Suprapubic skin (tissue), 4 donors: ENCODE measurements around the gene BCL2L1. TPM values are rescaled to one million over a fixed set of nuclear protein-coding genes. Genes with fewer than 3 reads are reported as not detected.

Source experiments
- DNase-seq, 2 donors: peaks; one replicate each; pipeline ENCODE4 v3.0.0-alpha.2; 2019; ENCODE audit warnings: low spot score in 2 of 2
- H3K27ac ChIP-seq: fragments of 200-600 bp; sonication (generic); one replicate; pipeline ENCODE4 v1.5.1; 2019
- H3K27me3 ChIP-seq: fragments of 200-600 bp; sonication (generic); one replicate; pipeline ENCODE4 v1.5.1; 2019
- H3K36me3 ChIP-seq: fragments of 200-600 bp; sonication (generic); one replicate; pipeline ENCODE4 v1.5.1; 2019
- H3K4me1 ChIP-seq: fragments of 200-600 bp; sonication (generic); one replicate; pipeline ENCODE4 v1.5.1; 2019
- H3K4me3 ChIP-seq: fragments of 200-600 bp; sonication (generic); one replicate; pipeline ENCODE4 v1.5.1; 2019; ENCODE audit warnings: mild to moderate bottlenecking
- H3K9me3 ChIP-seq: fragments of 200-600 bp; sonication (generic); one replicate; pipeline ENCODE4 v1.5.1; 2019
- EP300 ChIP-seq: sonication (generic); formaldehyde crosslinking; IDR thresholded peaks from one replicate; pipeline ENCODE4 v1.6.1; 2017; ENCODE audit warnings: antibody characterized with exemption
- POLR2A ChIP-seq, 2 donors: fragments of 450-650 bp; IDR thresholded peaks; one replicate each; pipeline ENCODE4 v1.6.1; 2017; ENCODE audit warnings: antibody characterized with exemption in 2 of 2, mild to moderate bottlenecking in 2 of 2, moderate library complexity in 2 of 2
- POLR2AphosphoS5 ChIP-seq, 3 donors: sonication (generic); formaldehyde crosslinking; IDR thresholded peaks; one replicate each; pipeline ENCODE4 v1.6.1; 2017; ENCODE audit warnings: antibody characterized with exemption in 3 of 3
- WGBS: methylation state at CpG from one replicate; pipeline ENCODE4 v1.1.5; 2018; 5-methylcytosine and 5-hydroxymethylcytosine counted together
- total RNA-seq, 4 donors: library from RNA; depleted of rRNA; stranded (reverse); fragments of >200 nt; gene quantifications; one replicate each; pipeline ENCODE4 v1.1.0, GENCODE V29; 2016
- TF ChIP-seq, protein P1 (sequence below), 2 donors: fragments of 200-600 bp in 1 of 2; fragments of 450-650 bp in 1 of 2; sonication (generic) in 1 of 2; IDR thresholded peaks; one replicate each; pipeline ENCODE4 v1.5.1; 2016 to 2019; ENCODE audit warnings: antibody characterized with exemption in 2 of 2, mild to moderate bottlenecking in 1 of 2, moderate library complexity in 1 of 2

The BCL2L1 gene
- total RNA-seq, 4 donors from 2014 or later, result 104 to 120 (median 107) TPM

DNA sequence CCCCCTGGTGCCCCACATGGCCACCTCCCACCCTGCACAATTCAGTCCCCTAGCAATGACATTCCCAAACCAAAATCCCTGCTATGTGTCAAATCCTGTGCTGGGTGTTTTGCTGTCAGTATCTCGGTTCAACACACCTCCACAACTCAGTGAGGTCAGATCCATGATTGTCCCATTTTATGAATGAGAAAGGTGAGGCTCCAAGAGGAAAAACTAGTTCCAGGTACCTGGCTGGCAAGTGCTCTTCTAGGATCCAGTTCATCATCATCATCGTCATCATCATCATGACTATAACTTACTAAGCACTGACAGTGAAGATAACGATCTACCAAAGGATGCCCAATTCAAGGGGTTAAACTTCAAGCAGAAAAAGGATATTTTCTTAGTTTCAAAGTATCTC is 102.4 kb downstream of the BCL2L1 start:
- Histone ChIP-seq H3K4me3 (no peak overlapping the region), H3K9me3 (no peaks in the 10 kb centered on the region), H3K27me3 (no peaks in the 10 kb centered on the region), H3K4me1 (peaks cover 2% of the 10 kb centered on the region), H3K36me3 (no peaks in the 10 kb centered on the region), H3K27ac (no peak overlapping the region)
- TF ChIP-seq, protein P1, sequence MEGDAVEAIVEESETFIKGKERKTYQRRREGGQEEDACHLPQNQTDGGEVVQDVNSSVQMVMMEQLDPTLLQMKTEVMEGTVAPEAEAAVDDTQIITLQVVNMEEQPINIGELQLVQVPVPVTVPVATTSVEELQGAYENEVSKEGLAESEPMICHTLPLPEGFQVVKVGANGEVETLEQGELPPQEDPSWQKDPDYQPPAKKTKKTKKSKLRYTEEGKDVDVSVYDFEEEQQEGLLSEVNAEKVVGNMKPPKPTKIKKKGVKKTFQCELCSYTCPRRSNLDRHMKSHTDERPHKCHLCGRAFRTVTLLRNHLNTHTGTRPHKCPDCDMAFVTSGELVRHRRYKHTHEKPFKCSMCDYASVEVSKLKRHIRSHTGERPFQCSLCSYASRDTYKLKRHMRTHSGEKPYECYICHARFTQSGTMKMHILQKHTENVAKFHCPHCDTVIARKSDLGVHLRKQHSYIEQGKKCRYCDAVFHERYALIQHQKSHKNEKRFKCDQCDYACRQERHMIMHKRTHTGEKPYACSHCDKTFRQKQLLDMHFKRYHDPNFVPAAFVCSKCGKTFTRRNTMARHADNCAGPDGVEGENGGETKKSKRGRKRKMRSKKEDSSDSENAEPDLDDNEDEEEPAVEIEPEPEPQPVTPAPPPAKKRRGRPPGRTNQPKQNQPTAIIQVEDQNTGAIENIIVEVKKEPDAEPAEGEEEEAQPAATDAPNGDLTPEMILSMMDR (IDR thresholded peaks at IDR 0.05), result no peak
- TF ChIP-seq POLR2AphosphoS5 (IDR thresholded peaks at IDR 0.05) (no peak), POLR2A (IDR thresholded peaks at IDR 0.05) (no peak), EP300 (no peak)
- DNase-seq, result no peak
- 73% methylated on average over 3 of the region's 3 CpGs for WGBS

DNA sequence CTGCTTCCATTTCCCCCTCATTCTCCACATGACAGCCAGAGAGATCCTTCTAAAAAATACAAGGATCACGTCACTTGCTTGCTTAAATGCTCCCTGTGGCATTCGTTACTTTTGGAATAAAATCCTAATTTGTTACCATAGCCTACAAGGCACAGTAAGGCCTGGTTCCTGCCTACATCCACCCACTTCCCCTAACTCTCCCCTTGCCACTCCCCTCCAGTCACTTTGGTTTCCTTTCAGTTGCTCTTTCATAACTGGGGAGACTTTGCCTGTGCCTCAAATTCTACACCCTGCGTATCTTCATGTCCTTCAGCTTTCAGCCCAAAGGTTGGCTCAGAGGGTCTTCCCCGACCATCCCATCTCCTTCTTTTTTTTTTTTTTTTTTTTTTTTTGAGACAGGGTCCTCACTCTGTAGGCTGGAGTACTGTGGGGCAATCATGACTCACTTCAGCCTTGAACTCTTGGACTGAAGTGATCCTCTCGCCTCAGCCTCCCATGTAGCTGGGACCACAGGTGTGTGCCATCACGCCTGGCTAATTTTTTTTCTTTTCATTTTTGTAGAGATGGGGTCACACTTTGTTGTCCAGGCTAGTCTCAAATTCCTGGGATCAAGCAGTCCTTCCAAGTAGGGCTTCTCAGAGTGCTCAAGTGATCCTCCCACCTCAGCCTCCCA is 105.1 kb downstream of the BCL2L1 start:
- Histone ChIP-seq H3K4me1 (peaks cover 2% of the 10 kb centered on the region), H3K36me3 (no peaks in the 10 kb centered on the region), H3K27ac (no peak overlapping the region), H3K27me3 (no peaks in the 10 kb centered on the region), H3K9me3 (no peaks in the 10 kb centered on the region), H3K4me3 (no peak overlapping the region)
- TF ChIP-seq POLR2AphosphoS5 (IDR thresholded peaks at IDR 0.05) (no peak), POLR2A (IDR thresholded peaks at IDR 0.05) (no peak), EP300 (no peak)
- TF ChIP-seq, protein P1 (IDR thresholded peaks at IDR 0.05), result no peak
- no peak for DNase-seq
- 93% methylated on average over 6 of the region's 6 CpGs for WGBS

DNA sequence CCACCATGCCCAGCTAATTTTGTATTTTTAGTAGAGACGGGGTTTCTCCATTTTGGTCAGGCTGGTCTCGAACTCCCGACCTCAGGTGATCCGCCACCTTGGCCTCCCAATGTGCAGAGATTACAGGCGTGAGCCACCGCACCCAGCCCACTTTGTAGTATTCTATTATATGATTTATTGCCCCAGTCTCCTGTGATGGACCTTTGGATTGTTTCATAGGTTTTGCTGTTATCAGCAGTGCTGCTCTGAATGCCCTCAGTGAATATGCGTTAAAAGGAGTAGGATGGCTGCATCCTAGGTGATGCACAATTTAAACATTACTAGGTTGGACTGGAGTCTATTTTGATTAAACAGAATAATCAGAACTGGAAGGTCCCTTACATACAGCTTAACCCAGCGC is 107.3 kb downstream of the BCL2L1 start:
- no peaks in the 10 kb centered on the region for H3K27me3 ChIP-seq

More for the DNA sequence above, 107.3 kb downstream of the BCL2L1 start:
- 93% methylated on average over 8 of the region's 8 CpGs for whole genome bisulfite sequencing
- TF ChIP-seq EP300 (no peak), POLR2AphosphoS5 (IDR thresholded peaks at IDR 0.05) (no peak), POLR2A (IDR thresholded peaks at IDR 0.05) (no peak)
- TF ChIP-seq, protein P1 (IDR thresholded peaks at IDR 0.05), result no peak
- Histone ChIP-seq H3K9me3 (no peaks in the 10 kb centered on the region), H3K4me3 (no peak overlapping the region), H3K27ac (no peak overlapping the region), H3K4me1 (peaks cover 22% of the 10 kb centered on the region), H3K36me3 (no peaks in the 10 kb centered on the region)
- no peak for DNase-seq

Other genes starting within 250 kb of the BCL2L1 start
- not detected for gene DEFB124, start 247.7 kb downstream of the BCL2L1 start, total RNA-seq
- gene REM1, start 247.6 kb downstream of the BCL2L1 start, total RNA-seq, result 1 to 10 TPM in 1 of 4 donors, under 1 TPM in 2, not detected in 1; 0.57 to 2.3 (median 0.64) TPM
- 10 to 100 TPM; 44.3 to 59.7 (median 54.4) TPM for gene HM13, start 208.4 kb downstream of the BCL2L1 start, total RNA-seq
- gene ID1, start 117.6 kb downstream of the BCL2L1 start, total RNA-seq, result 100 to 1,000 TPM; 335 to 766 (median 507) TPM
- 1 to 10 TPM in 1 of 4 donors, not detected in 3; 2.7 TPM for gene COX4I2, start 85.0 kb downstream of the BCL2L1 start, total RNA-seq
- 10 to 100 TPM in 2 of 4 donors, 1 to 10 TPM in 2; 4.4 to 11.2 (median 9.7) TPM for gene TPX2, start 16.4 kb upstream of the BCL2L1 start, total RNA-seq
- gene MYLK2, start 96.5 kb upstream of the BCL2L1 start, total RNA-seq, result not detected
- not detected for gene FOXS1, start 122.7 kb upstream of the BCL2L1 start, total RNA-seq
- gene DUSP15, start 147.7 kb upstream of the BCL2L1 start, total RNA-seq, result 1 to 10 TPM in 3 of 4 donors, not detected in 1; 1.1 to 2.4 (median 1.1) TPM
- under 1 TPM in 2 of 4 donors, not detected in 2; 0.49 to 0.68 TPM for gene TTLL9, start 147.8 kb upstream of the BCL2L1 start, total RNA-seq
- gene PDRG1, start 229.2 kb upstream of the BCL2L1 start, total RNA-seq, result 10 to 100 TPM in 1 of 4 donors, 1 to 10 TPM in 3; 5.1 to 12.3 (median 7.8) TPM
- gene XKR7, start 245.3 kb upstream of the BCL2L1 start, total RNA-seq, result not detected